DND-41 (cell line): Measurements from ENCODE around the gene GTF3C5.
A peak's percentile ranks its signal among the peaks of the same experiment; 100 is the strongest.

Experiments used
- ATAC-seq: fragments of 200-7000 bp; cut with Tn5 transposase; 3 replicates; pipeline ENCODE4 v1.9.1; 2021; ENCODE audit warnings: low read depth; ENCODE audit not compliant: insufficient read depth
- DNase-seq: peaks from one replicate; pipeline ENCODE4 v3.0.0-alpha.2; 2020
- H2AFZ ChIP-seq: 2 replicates; pipeline ENCODE4 v1.6.0; 2012; ENCODE audit warnings: low read depth, low read length
- H3K27ac ChIP-seq: 2 replicates; pipeline ENCODE4 v1.5.1; 2012; ENCODE audit warnings: low read length, inconsistent platforms
- H3K27me3 ChIP-seq: fragments of 200-600 bp; sonication (generic); 2 replicates; pipeline ENCODE4 v1.6.0; 2012; ENCODE audit warnings: low read length, mild to moderate bottlenecking, inconsistent platforms; ENCODE audit not compliant: insufficient read depth, poor library complexity
- H3K36me3 ChIP-seq: 2 replicates; pipeline ENCODE4 v1.5.1; 2012; ENCODE audit warnings: low read length, inconsistent platforms; ENCODE audit not compliant: insufficient read depth
- H3K4me1 ChIP-seq: 2 replicates; pipeline ENCODE4 v1.5.1; 2012; ENCODE audit warnings: mild to moderate bottlenecking, low read length; ENCODE audit not compliant: insufficient read depth
- H3K4me2 ChIP-seq: 2 replicates; pipeline ENCODE4 v1.6.0; 2012; ENCODE audit warnings: mild to moderate bottlenecking, moderate library complexity, low read length, inconsistent platforms; ENCODE audit not compliant: insufficient read depth
- H3K4me3 ChIP-seq, 2 experiments: fragments of 200-600 bp in 1 of 2; shearing (Covaris generic) in 1 of 2; 2 replicates each; pipeline ENCODE4 v1.5.1; 2012 to 2016; ENCODE audit warnings: inconsistent platforms in 2 of 2, low read length in 2 of 2, mild to moderate bottlenecking in 2 of 2, low read depth in 1 of 2, moderate library complexity in 1 of 2
- H3K79me2 ChIP-seq: 2 replicates; pipeline ENCODE4 v1.6.0; 2012; ENCODE audit warnings: low read length, inconsistent platforms; ENCODE audit not compliant: insufficient read depth
- H3K9ac ChIP-seq: 2 replicates; pipeline ENCODE4 v1.6.0; 2012; ENCODE audit warnings: low read depth, mild to moderate bottlenecking, inconsistent platforms, low read length, moderate library complexity
- H3K9me3 ChIP-seq: 2 replicates; pipeline ENCODE4 v1.5.1; 2012; ENCODE audit warnings: low read length, moderate library complexity, mild to moderate bottlenecking, inconsistent platforms; ENCODE audit not compliant: insufficient read depth, severe bottlenecking
- H4K20me1 ChIP-seq: 2 replicates; pipeline ENCODE4 v1.6.0; 2012; ENCODE audit warnings: low read length; ENCODE audit not compliant: insufficient read depth
- EZH2 ChIP-seq: IDR thresholded peaks from 3 replicates; pipeline ENCODE4 v1.6.1; 2012; ENCODE audit warnings: borderline replicate concordance, low read depth, mild to moderate bottlenecking, moderate library complexity, low read length, inconsistent platforms; ENCODE audit not compliant: severe bottlenecking
- TF ChIP-seq, protein P1 (sequence below): IDR thresholded peaks from 2 replicates; pipeline ENCODE4 v1.5.1; 2012; ENCODE audit warnings: borderline replicate concordance, low read length, moderate library complexity, mild to moderate bottlenecking; ENCODE audit not compliant: poor library complexity, severe bottlenecking; ENCODE audit errors: extremely low read depth

Gene GTF3C5

DNA sequence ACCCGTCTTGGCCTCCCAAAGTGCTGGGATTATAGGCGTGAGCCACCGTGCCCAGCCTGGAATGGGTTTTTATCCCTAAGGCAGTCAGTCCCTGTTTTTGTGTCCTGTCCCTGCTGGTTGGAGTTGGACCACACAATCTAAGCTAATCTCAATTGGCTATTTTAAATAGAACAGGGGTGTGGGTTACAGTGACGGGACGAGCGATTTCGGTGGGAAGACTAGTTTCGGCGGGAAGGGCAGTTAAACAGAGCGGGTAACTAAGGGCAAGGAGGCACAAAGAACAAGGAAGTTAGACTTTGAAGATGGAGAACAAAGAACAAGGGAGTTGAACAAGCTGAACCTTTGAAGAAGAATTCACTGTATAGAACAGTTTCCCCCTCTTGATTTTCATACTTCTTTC is 1.4 kb downstream of the GTF3C5 start:
- peak overlapping the region; percentile 65 to 84; a peak in 3 of 4 replicates for H3K4me3 ChIP-seq
- H3K27ac ChIP-seq, result no peak overlapping the region
- no peak for DNase-seq
- H2AFZ ChIP-seq, result no peak overlapping the region
- H3K79me2 ChIP-seq, result peaks cover 72% of the 10 kb centered on the region
- ATAC-seq, result no peak
- peak overlapping the region; percentile 98; the same call in 1 of the 2 replicates for H3K9ac ChIP-seq
- TF ChIP-seq, protein P1, sequence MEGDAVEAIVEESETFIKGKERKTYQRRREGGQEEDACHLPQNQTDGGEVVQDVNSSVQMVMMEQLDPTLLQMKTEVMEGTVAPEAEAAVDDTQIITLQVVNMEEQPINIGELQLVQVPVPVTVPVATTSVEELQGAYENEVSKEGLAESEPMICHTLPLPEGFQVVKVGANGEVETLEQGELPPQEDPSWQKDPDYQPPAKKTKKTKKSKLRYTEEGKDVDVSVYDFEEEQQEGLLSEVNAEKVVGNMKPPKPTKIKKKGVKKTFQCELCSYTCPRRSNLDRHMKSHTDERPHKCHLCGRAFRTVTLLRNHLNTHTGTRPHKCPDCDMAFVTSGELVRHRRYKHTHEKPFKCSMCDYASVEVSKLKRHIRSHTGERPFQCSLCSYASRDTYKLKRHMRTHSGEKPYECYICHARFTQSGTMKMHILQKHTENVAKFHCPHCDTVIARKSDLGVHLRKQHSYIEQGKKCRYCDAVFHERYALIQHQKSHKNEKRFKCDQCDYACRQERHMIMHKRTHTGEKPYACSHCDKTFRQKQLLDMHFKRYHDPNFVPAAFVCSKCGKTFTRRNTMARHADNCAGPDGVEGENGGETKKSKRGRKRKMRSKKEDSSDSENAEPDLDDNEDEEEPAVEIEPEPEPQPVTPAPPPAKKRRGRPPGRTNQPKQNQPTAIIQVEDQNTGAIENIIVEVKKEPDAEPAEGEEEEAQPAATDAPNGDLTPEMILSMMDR, result no peak
- no peak for TF ChIP-seq EZH2
- peaks cover 37% of the 10 kb centered on the region for H3K4me1 ChIP-seq
- H3K27me3 ChIP-seq, result no peaks in the 10 kb centered on the region
- peaks cover 19% of the 10 kb centered on the region for H3K36me3 ChIP-seq
- H4K20me1 ChIP-seq, result peaks cover 42% of the 10 kb centered on the region
- H3K4me2 ChIP-seq, result peak overlapping the region; percentile 99
- H3K9me3 ChIP-seq, result no peaks in the 10 kb centered on the region

DNA sequence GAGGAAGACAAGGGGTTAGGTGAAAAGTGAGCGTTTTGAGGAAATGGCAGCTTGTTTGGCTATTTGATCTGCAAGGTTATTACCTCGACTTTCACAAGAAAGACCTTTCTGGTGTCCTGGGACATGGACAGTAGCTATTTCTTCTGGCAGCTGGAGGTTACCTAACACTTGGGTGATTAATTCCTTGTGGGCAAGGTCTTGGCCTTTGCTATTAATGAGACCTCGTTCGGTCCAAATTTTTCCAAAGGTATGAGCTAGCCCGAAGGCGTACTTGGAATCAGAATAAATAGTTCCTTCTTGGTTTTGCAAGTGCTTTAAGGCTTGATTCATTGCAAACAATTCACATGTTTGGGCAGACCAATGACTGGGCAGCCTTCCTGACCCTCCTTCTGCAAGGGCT is 4.9 kb downstream of the GTF3C5 start:
- no peak overlapping the region for H3K4me3 ChIP-seq
- peaks cover 27% of the 10 kb centered on the region for H3K4me1 ChIP-seq
- no peaks in the 10 kb centered on the region for H3K9me3 ChIP-seq
- ATAC-seq (no peak), DNase-seq (no peak)
- H3K9ac ChIP-seq, result no peak overlapping the region
- no peak overlapping the region for H2AFZ ChIP-seq
- TF ChIP-seq, protein P1, result no peak
- no peak for TF ChIP-seq EZH2
- no peak overlapping the region for H3K27ac ChIP-seq
- peaks cover 95% of the 10 kb centered on the region for H3K79me2 ChIP-seq
- H3K4me2 ChIP-seq, result no peak overlapping the region
- H4K20me1 ChIP-seq, result peaks cover 69% of the 10 kb centered on the region
- H3K27me3 ChIP-seq, result no peaks in the 10 kb centered on the region
- peaks cover 22% of the 10 kb centered on the region; the same call in 1 of the 2 replicates for H3K36me3 ChIP-seq

DNA sequence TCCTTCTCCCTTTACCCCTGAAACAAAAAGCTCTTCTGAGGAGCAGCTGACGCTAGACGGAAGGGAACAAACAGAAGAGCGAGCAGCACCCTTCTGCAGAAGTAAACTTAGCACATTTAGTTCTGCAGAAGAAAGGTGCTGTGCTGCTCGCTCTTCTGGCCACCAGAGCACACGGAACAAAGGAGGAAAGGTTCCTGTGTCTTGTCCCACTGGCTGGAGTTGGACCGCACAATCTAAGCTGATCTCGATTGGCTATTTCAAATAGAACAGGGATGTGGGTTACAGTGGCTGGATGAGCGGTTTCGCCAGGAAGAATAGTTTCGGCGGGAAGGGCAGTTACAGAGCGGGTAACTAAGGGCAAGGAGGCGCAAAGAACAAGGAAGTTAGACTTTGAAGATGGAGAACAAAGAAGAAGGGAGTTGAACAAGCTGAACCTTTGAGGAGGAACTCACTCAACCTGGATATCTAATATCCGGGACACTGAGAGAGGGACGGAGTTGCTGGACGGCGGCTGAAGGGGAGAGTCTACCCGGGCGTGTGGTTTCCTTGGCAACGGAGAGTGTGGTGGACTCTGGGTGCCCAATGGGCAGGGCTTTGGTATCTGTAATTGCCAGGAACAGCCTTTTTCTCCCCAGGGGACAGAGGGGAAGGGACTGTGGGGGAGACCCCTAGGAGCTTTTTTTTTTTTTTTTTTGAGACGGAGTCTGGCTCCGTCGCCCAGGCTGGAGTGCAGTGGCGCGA is 7.1 kb downstream of the GTF3C5 start:
- Histone ChIP-seq H3K9ac (no peak overlapping the region), H3K27me3 (no peaks in the 10 kb centered on the region), H2AFZ (no peak overlapping the region), H3K79me2 (peaks cover 88% of the 10 kb centered on the region), H3K4me1 (peaks cover 10% of the 10 kb centered on the region), H3K4me3 (no peak overlapping the region), H4K20me1 (peaks cover 84% of the 10 kb centered on the region), H3K27ac (no peak overlapping the region), H3K4me2 (no peak overlapping the region), H3K9me3 (no peaks in the 10 kb centered on the region), H3K36me3 (peaks cover 29% of the 10 kb centered on the region)
- TF ChIP-seq, protein P1, result no peak
- no peak for TF ChIP-seq EZH2
- DNase-seq, result no peak
- ATAC-seq, result no peak
